Stimulated activated CD8-positive, alpha-beta memory T cell treated with anti-CD3 and anti-CD28 coated beads, Interleukin-15, amount 100 ng/mL, for 4 hours (primary cell): ENCODE measurements around the gene SNRNP48.

ENCODE experiments used
- DNase-seq, 2 donors: peaks; one replicate each; pipeline ENCODE4 v3.0.0-alpha.2; 2020; ENCODE audit warnings: low read depth in 2 of 2

Gene SNRNP48

GRCh38 chr6:7559196-7559595, 30.8 kb upstream of the SNRNP48 start:
- DNase-seq = no peak

- DNase-seq = no peak
Observed at GRCh38 chr6:7559651-7560385, 30.2 kb upstream of the SNRNP48 start.

DNA sequence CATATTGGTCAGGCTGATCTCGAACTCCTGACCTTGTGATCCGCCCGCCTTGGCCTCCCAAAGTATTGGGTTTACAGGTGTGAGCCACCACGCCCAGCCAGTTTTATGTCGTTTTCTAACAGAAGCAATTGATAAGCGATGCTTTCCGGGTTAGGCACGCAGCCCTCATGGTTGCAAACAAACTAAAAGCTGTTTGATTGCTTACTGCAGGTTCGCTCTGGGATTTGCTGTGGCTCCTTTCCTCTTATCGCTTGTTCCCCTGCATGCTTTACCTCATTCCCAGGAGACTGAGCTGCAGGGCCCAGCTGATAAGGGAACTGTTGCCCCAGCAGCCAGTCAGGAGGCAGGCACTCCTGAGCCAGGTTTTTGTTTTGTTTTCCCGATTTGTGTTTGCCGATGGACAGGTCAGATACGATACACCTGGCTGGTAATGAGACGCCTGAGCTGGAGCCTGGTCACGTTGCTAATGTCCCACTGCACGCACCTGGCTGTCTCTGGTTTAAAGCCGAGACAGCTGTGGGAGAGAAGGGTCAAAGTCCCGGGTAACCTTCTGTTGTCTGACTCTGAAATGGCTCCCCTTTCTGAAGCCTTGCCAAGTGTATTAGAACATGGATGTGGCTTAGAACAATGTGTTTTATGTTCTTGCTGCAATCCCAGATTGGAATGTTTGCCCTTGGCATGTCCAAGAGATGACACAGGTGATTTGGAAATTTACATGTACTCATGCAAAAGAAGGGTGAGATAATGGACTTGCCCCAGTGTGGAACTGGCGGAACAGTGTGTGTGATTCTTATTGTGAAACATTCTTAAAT, 28.6 kb upstream of the SNRNP48 start:
- DNase-seq = no peak

- DNase-seq = no peak
Observed at GRCh38 chr6:7562769-7563168, 27.2 kb upstream of the SNRNP48 start.

DNA sequence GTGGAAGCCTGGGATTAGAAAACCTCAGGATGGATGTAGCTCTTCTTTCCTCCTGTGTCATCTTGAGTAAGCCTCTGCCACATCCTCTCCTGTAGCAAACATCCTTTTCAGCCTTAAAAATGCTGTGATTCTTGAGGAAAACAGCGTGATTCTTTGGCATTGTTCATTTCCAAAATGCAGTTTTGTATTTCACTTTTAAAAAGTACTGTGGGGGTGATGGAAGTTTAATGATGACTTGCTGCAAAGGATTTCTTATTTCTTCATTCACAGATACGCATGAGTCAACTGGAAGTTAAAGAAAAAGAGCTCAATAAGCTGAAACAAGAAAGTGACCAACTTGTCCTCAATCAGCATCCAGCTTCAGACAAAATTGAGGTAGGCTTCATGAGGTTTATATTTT, 23.9 kb upstream of the SNRNP48 start:
- no peak for DNase-seq

GRCh38 chr6:7566617-7567173, 23.3 kb upstream of the SNRNP48 start:
- no peak for DNase-seq

- no peak for DNase-seq
Observed at GRCh38 chr6:7568021-7568420, 22.0 kb upstream of the SNRNP48 start.

- no peak for DNase-seq
Observed at GRCh38 chr6:7569082-7569481, 20.9 kb upstream of the SNRNP48 start.

GRCh38 chr6:7572213-7572943, 17.6 kb upstream of the SNRNP48 start:
- no peak for DNase-seq

GRCh38 chr6:7574500-7574899, 15.5 kb upstream of the SNRNP48 start:
- no peak for DNase-seq

DNA sequence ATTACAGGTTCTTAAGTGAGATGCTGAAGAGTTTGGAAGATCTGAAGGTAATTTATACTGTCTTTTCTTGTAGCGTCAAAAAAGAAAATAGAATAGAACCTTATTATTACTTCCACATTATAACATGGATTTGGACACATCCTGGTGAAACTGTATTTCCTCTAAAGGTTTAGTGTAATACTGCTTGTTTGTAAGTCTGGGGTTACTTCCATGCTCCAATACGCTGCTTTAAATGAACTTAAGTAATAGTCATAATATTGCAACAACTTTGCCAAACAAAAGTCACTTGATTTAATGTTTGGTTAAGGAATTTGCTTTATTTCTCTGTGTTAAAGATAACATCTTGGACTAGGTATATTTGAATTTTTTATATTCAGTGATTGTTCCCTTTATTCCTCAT, 11.5 kb upstream of the SNRNP48 start:
- DNase-seq = no peak

GRCh38 chr6:7578931-7579330, 11.1 kb upstream of the SNRNP48 start:
- DNase-seq = no peak

- DNase-seq = no peak
Observed at GRCh38 chr6:7579851-7580250, 10.1 kb upstream of the SNRNP48 start.

GRCh38 chr6:7580537-7580926, 9.5 kb upstream of the SNRNP48 start:
- DNase-seq = no peak

GRCh38 chr6:7580927-7581618, 8.9 kb upstream of the SNRNP48 start:
- no peak for DNase-seq

- DNase-seq = no peak
Observed at GRCh38 chr6:7585287-7585930, 4.6 kb upstream of the SNRNP48 start.

DNA sequence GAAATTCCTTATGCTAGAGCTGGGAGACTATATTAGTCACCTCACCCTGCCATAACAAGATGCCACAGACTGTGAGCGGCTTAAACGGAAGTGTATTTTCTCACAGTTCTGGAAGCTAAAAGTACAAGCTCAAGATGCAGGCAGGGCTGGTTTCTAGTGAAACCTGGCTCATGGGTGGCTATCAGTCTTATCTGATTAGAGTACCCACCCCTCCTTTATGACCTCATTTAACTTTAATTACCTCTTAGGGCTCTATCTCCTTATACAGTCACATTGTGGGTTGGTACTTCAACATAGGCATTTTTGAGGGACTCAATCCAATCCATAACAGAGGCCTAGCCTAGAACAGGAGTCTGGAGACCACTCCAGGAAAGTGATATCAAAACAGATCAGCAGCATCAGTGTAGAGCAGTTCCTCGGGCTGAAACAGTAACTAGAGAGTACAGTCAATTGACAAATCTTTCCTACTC, 2.3 kb upstream of the SNRNP48 start:
- no peak for DNase-seq

- DNase-seq = no peak
Observed at GRCh38 chr6:7588506-7588905, 1.5 kb upstream of the SNRNP48 start.

DNA sequence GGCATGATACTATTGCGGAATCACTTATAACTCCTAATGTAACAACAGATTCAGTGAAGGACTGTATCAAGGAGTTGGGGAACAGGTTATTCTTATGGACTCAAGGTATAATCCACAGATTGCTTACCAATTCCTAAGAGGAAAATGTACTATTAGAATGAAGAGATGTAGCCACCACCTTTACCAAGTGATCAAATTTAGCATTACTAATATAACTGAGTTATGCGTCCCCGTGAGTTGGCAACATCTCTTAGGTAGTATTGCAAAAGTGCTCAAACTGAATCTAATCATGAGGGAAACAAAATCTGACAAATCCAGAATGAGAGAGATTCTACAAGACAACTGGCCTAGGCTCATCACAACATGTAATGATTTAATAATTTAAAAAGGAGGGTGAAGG, 777 bp upstream of the SNRNP48 start:
- no peak for DNase-seq

DNA sequence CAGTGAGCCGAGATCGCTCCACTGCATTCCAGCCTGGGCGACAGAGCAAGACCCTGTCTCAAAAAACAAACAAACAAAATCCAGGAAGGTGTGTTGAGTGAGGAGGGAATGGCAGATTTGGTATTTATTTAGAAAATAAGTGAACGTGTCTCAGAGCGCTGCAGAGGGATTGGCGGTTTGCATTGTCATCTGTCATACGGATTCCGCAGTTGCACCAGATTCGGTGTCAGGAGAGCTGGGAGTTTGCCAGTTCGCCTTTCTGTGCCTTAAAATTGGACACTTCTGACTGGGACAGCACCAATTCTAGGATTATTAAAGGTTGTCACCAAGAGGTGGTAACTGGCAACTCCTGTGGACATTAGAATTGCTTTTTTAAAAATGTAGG, 912 bp downstream of the SNRNP48 start:
- no peak for DNase-seq

DNA sequence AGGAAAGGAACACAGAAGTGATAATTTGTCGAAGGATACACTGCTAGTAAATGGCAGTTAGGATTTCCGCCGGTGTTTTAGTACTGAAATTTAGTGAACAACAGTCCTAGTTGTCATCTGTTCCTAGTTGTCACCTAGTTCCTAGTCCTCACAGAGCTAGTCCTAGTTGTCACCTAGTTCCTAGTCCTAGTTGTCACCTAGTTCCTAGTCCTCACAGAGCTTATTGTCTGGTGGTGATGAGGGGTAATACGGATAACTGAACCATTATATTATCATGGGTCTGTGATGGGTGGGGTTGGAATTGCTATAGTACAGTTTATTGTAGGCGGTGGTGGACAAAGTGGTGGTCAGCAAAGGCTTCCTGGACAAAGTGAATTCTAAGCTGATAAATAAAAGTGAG, 1.8 kb downstream of the SNRNP48 start:
- no peak for DNase-seq
